ENCODE results near the gene XIRP1. TPM values are rescaled to one million over a fixed set of nuclear protein-coding genes. Genes with fewer than 3 reads are reported as not detected.

Gene XIRP1
- total RNA-seq, 1 donor, result 0.09 TPM

Small RNA genes within 50 kb of the gene (small RNA-seq; reads per million reads assigned to genes)
- gene RF00017, result not detected

Other genes with a start within 250 kb of the XIRP1 start
- under 0.01 and 0.25 TPM in 2 replicates for gene SCN11A, start 140.7 kb downstream of the XIRP1 start, total RNA-seq (ENCODE audit: low replicate concordance)
- 30.1 and 41.3 TPM in 2 replicates for gene WDR48, start 140.6 kb downstream of the XIRP1 start, total RNA-seq (ENCODE audit: low replicate concordance)
- 24.0 and 29.7 TPM in 2 replicates for gene GORASP1, start 85.0 kb downstream of the XIRP1 start, total RNA-seq (ENCODE audit: low replicate concordance)
- gene TTC21A, start 84.9 kb downstream of the XIRP1 start, total RNA-seq (ENCODE audit: low replicate concordance), result 2.4 and 3.8 TPM in 2 replicates
- gene CSRNP1, start 39.0 kb downstream of the XIRP1 start, total RNA-seq (ENCODE audit: low replicate concordance), result 1.9 and 6.4 TPM in 2 replicates
- gene CX3CR1, start 87.4 kb upstream of the XIRP1 start, total RNA-seq (ENCODE audit: low replicate concordance), result not detected in 2 replicates
- not detected in 2 replicates for gene CCR8, start 137.1 kb upstream of the XIRP1 start, total RNA-seq (ENCODE audit: low replicate concordance)
- gene SLC25A38, start 190.8 kb upstream of the XIRP1 start, total RNA-seq (ENCODE audit: low replicate concordance), result 19.3 and 39.5 TPM in 2 replicates
- 514 and 1,413 TPM in 2 replicates for gene RPSA, start 214.1 kb upstream of the XIRP1 start, total RNA-seq (ENCODE audit: low replicate concordance)